HG02973 (cell line): Measurements from ENCODE around the gene GINS2.

Source experiments
- ATAC-seq: cut with Tn5 transposase; IDR thresholded peaks from one replicate; pipeline ENCODE4 v1.9.1; 2021; ENCODE audit warnings: moderate library complexity; ENCODE audit not compliant: unreplicated experiment

Gene GINS2

DNA sequence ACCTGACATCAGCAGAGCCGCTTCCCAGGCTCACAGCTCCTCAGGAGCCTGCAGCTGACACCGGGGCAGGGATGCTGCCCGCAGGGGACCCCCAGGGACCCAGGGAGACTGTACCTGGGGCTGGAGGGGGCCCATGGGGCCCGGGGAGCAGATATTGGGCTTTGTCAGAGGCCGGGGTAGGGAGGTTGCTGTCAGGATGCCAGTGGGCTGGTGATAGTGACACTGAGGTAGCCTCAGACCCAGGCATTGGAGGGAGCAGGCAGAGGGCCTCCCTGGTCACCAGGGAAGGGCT lies 60.5 kb downstream of the GINS2 start:
- no peak for ATAC-seq

DNA sequence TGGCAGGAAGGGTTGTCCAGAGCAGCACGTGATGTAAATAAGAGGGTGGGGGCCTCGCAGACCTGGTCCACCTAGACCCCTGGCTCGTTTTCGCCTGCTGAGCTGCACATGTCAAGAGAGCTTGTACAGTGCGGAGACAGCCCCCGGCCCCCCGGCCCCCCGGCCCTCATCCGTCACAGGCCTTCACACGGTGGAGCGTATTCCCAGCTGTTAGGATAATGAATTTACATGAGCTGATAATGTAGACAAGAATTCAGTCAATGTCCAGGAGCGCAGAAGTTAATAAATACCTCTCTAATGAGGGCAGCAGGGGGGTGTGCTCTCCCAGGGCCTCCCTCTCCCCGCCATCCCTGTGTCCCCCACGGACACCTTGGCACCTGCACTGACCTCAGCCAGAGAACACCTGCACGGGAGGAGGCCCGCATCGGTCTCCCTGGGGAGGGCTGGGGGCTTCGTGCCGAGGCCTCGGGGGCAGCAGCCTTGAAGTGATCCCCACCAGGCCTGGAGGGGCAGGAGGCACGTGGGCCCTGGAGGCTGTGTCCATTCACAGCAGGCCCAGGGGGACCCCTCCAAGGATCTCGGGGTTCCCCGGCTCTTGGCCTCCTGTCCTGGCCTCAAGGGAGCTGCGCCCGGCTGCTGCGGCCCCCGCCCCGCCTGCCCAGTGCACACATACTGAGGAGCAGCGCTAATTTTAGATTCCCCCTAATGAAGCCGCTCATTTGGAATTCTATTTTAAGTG lies 61.1 kb downstream of the GINS2 start:
- ATAC-seq: no peak

DNA sequence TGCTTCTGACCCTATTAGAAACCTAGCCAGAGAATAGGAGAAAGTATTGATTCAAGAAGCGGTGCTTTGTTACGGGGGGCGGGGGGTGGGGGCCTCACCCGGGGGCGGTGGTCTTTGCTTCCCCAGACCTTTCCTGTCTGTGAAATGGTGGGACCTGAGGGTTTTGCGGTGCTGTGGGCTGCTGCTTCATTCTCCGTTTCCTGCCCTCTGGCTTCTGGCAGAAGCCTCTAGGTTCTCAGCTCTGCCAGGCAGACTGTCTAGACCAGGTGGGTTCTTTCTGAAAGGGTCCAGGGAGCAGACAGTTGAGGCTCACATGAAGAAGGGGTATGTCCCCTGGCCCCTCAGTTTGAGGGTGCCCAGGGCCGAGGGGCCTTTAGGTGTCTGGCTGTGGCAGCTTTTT lies 61.7 kb downstream of the GINS2 start:
- ATAC-seq: no peak
